ENCODE measurements around the gene SLC38A11. TPM values are rescaled to one million over a fixed set of nuclear protein-coding genes. Genes with fewer than 3 reads are reported as not detected.
"Not testable (repeated sequence)": the region's sequence is repeated elsewhere in the genome, so short reads cannot be mapped to it uniquely, and the experiment has no call there.

The SLC38A11 gene
- total RNA-seq, 1 donor from 2014 or later, result 2.6 TPM

DNA sequence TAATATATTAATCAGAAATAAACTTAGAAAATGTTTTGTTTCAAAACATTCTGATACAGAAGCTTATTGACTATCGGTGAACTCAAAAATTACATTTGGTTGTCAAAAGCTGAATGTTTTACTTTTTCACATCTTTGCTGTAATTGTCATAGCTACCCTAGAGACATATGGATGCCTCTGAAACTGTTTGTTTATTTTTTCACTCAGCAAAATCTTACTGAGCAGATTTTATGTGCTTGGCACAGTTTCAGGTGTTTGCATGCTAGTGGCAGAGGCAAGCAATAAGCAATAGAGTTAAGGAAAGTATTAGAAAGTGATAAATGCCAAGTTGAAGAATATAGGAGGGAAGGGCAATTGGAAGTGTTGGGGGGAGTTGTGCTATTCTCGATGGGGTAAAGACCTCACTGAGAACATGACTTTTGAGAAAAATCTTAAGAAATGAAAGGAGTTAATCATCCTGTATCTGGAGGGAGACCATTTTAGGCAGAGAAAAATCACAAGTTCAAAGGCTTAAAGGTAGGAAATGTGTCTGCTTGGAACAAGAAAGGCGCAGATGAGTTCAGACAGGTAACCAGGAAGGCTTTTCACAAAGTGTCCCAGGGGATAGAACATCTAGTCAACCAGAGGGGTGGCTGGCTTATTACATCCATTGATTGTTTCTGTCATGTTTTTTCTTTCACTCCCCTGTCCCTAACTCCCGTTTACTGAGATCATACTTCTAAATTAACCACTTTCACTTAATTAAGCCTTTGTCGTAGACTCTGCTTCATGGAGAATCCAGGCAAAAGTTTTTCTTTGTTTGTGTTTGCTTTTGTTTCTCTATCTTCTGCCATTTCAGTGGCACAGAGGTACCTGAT, 86.5 kb downstream of the SLC38A11 start:
- no peak overlapping the region for H3K9ac ChIP-seq (ENCODE audit: low read depth in 1 of 3, low read length in 3 of 3)
- no peak overlapping the region for H3K27ac ChIP-seq (ENCODE audit: low read depth, low read length)
- no peaks in the 10 kb centered on the region for H3K4me1 ChIP-seq (ENCODE audit: control insufficient read depth in 3 of 3, insufficient read depth in 3 of 3, low read length in 3 of 3)
- H3K4me3 ChIP-seq (ENCODE audit: low read length in 3 of 3), result no peak overlapping the region
- H3K36me3 ChIP-seq (ENCODE audit: control insufficient read depth in 3 of 3, insufficient read depth in 3 of 3, low read length in 3 of 3), result no peaks in the 10 kb centered on the region
- no peaks in the 10 kb centered on the region for H3K9me3 ChIP-seq (ENCODE audit: control insufficient read depth in 3 of 3, low read length in 3 of 3)
- H3K27me3 ChIP-seq (ENCODE audit: control insufficient read depth in 3 of 3, insufficient read depth in 3 of 3, low read length in 3 of 3), result no peaks in the 10 kb centered on the region

GRCh38 chr2:164867779-164868397, 87.4 kb downstream of the SLC38A11 start:
- Histone ChIP-seq H3K27ac (ENCODE audit: low read depth, low read length) (no peak overlapping the region), H3K9me3 (ENCODE audit: control insufficient read depth in 3 of 3, low read length in 3 of 3) (no peaks in the 10 kb centered on the region), H3K4me1 (ENCODE audit: control insufficient read depth in 3 of 3, insufficient read depth in 3 of 3, low read length in 3 of 3) (no peaks in the 10 kb centered on the region), H3K9ac (ENCODE audit: low read depth in 1 of 3, low read length in 3 of 3) (no peak overlapping the region), H3K4me3 (ENCODE audit: low read length in 3 of 3) (no peak overlapping the region), H3K36me3 (ENCODE audit: control insufficient read depth in 3 of 3, insufficient read depth in 3 of 3, low read length in 3 of 3) (no peaks in the 10 kb centered on the region), H3K27me3 (ENCODE audit: control insufficient read depth in 3 of 3, insufficient read depth in 3 of 3, low read length in 3 of 3) (no peaks in the 10 kb centered on the region)

- H3K9ac ChIP-seq (ENCODE audit: low read depth in 1 of 3, low read length in 3 of 3); H3K36me3 ChIP-seq (ENCODE audit: control insufficient read depth in 3 of 3, insufficient read depth in 3 of 3, low read length in 3 of 3); H3K4me1 ChIP-seq (ENCODE audit: control insufficient read depth in 3 of 3, insufficient read depth in 3 of 3, low read length in 3 of 3); H3K27me3 ChIP-seq (ENCODE audit: control insufficient read depth in 3 of 3, insufficient read depth in 3 of 3, low read length in 3 of 3); H3K27ac ChIP-seq (ENCODE audit: low read depth, low read length); H3K4me3 ChIP-seq (ENCODE audit: low read length in 3 of 3); H3K9me3 ChIP-seq (ENCODE audit: control insufficient read depth in 3 of 3, low read length in 3 of 3): not testable (repeated sequence)
These were observed 88.9 kb downstream of the SLC38A11 start for GRCh38 chr2:164866381-164866780.

- Histone ChIP-seq H3K9me3 (ENCODE audit: control insufficient read depth in 3 of 3, low read length in 3 of 3) (no peaks in the 10 kb centered on the region), H3K4me1 (ENCODE audit: control insufficient read depth in 3 of 3, insufficient read depth in 3 of 3, low read length in 3 of 3) (no peaks in the 10 kb centered on the region), H3K27ac (ENCODE audit: low read depth, low read length) (no peak overlapping the region), H3K9ac (ENCODE audit: low read depth in 1 of 3, low read length in 3 of 3) (no peak overlapping the region), H3K36me3 (ENCODE audit: control insufficient read depth in 3 of 3, insufficient read depth in 3 of 3, low read length in 3 of 3) (no peaks in the 10 kb centered on the region), H3K4me3 (ENCODE audit: low read length in 3 of 3) (no peak overlapping the region), H3K27me3 (ENCODE audit: control insufficient read depth in 3 of 3, insufficient read depth in 3 of 3, low read length in 3 of 3) (no peaks in the 10 kb centered on the region)
These were observed 94.7 kb downstream of the SLC38A11 start for GRCh38 chr2:164860694-164861042.

DNA sequence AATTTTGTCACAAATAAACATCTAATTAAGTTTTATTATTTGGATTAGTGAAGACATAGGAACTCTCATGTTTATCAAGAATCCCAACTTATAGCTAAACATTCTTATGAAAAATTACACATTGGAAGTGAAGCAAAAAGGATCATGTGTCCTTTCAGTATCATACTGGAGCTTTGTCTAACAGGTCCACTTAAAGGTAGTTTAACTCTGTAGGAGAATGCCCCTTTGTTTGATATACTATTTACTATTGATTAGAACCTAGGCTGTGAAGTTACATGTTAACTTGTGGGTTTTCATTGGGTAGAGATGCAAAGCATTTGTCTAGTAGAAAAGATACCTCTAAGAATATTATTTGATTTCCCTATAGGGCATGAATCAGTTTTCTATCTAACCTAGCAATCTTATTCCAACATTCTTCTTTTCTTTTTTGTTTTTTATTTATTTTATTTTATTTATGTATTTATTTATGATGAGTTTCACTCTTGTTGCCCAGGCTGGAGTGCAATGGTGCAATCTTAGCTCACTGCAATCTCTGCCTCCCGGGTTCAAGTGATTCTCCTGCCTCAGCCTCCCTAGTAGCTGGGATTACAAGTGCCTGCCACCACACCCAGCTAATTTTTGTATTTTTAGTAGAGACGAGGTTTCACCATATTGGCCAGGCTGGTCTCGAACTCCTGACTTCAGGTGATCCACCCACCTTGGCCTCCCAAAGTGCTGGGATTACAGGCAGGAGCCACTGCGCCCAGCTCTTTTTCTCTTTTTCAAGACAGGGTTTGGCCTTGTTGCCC, 95.2 kb downstream of the SLC38A11 start:
- not testable (repeated sequence) for H3K27ac ChIP-seq (ENCODE audit: low read depth, low read length)

GRCh38 chr2:164859251-164859818, 96.0 kb downstream of the SLC38A11 start:
- H3K36me3 ChIP-seq (ENCODE audit: control insufficient read depth in 3 of 3, insufficient read depth in 3 of 3, low read length in 3 of 3), result no peaks in the 10 kb centered on the region
- H3K9me3 ChIP-seq (ENCODE audit: control insufficient read depth in 3 of 3, low read length in 3 of 3), result no peaks in the 10 kb centered on the region
- no peak overlapping the region for H3K27ac ChIP-seq (ENCODE audit: low read depth, low read length)
- H3K4me3 ChIP-seq (ENCODE audit: low read length in 3 of 3), result no peak overlapping the region
- H3K9ac ChIP-seq (ENCODE audit: low read depth in 1 of 3, low read length in 3 of 3), result no peak overlapping the region
- H3K27me3 ChIP-seq (ENCODE audit: control insufficient read depth in 3 of 3, insufficient read depth in 3 of 3, low read length in 3 of 3), result no peaks in the 10 kb centered on the region
- H3K4me1 ChIP-seq (ENCODE audit: control insufficient read depth in 3 of 3, insufficient read depth in 3 of 3, low read length in 3 of 3), result no peaks in the 10 kb centered on the region

More for the DNA sequence above, 95.2 kb downstream of the SLC38A11 start:
- not testable (repeated sequence) for H3K4me1 ChIP-seq (ENCODE audit: control insufficient read depth in 3 of 3, insufficient read depth in 3 of 3, low read length in 3 of 3); H3K4me3 ChIP-seq (ENCODE audit: low read length in 3 of 3); H3K27me3 ChIP-seq (ENCODE audit: control insufficient read depth in 3 of 3, insufficient read depth in 3 of 3, low read length in 3 of 3); H3K9ac ChIP-seq (ENCODE audit: low read depth in 1 of 3, low read length in 3 of 3); H3K9me3 ChIP-seq (ENCODE audit: control insufficient read depth in 3 of 3, low read length in 3 of 3); H3K36me3 ChIP-seq (ENCODE audit: control insufficient read depth in 3 of 3, insufficient read depth in 3 of 3, low read length in 3 of 3)

GRCh38 chr2:164852086-164852485, 103.2 kb downstream of the SLC38A11 start:
- Histone ChIP-seq H3K9me3 (ENCODE audit: control insufficient read depth in 3 of 3, low read length in 3 of 3) (no peaks in the 10 kb centered on the region), H3K27me3 (ENCODE audit: control insufficient read depth in 3 of 3, insufficient read depth in 3 of 3, low read length in 3 of 3) (no peaks in the 10 kb centered on the region), H3K27ac (ENCODE audit: low read depth, low read length) (no peak overlapping the region), H3K36me3 (ENCODE audit: control insufficient read depth in 3 of 3, insufficient read depth in 3 of 3, low read length in 3 of 3) (no peaks in the 10 kb centered on the region), H3K9ac (ENCODE audit: low read depth in 1 of 3, low read length in 3 of 3) (no peak overlapping the region), H3K4me3 (ENCODE audit: low read length in 3 of 3) (no peak overlapping the region), H3K4me1 (ENCODE audit: control insufficient read depth in 3 of 3, insufficient read depth in 3 of 3, low read length in 3 of 3) (no peaks in the 10 kb centered on the region)

- no peaks in the 10 kb centered on the region for H3K27me3 ChIP-seq (ENCODE audit: control insufficient read depth in 3 of 3, insufficient read depth in 3 of 3, low read length in 3 of 3)
- H3K9ac ChIP-seq (ENCODE audit: low read depth in 1 of 3, low read length in 3 of 3), result no peak overlapping the region
- no peak overlapping the region for H3K4me3 ChIP-seq (ENCODE audit: low read length in 3 of 3)
- H3K9me3 ChIP-seq (ENCODE audit: control insufficient read depth in 3 of 3, low read length in 3 of 3), result no peaks in the 10 kb centered on the region
- H3K27ac ChIP-seq (ENCODE audit: low read depth, low read length), result no peak overlapping the region
- no peaks in the 10 kb centered on the region for H3K36me3 ChIP-seq (ENCODE audit: control insufficient read depth in 3 of 3, insufficient read depth in 3 of 3, low read length in 3 of 3)
- no peaks in the 10 kb centered on the region for H3K4me1 ChIP-seq (ENCODE audit: control insufficient read depth in 3 of 3, insufficient read depth in 3 of 3, low read length in 3 of 3)
These were observed 105.1 kb downstream of the SLC38A11 start for GRCh38 chr2:164850235-164850634.

DNA sequence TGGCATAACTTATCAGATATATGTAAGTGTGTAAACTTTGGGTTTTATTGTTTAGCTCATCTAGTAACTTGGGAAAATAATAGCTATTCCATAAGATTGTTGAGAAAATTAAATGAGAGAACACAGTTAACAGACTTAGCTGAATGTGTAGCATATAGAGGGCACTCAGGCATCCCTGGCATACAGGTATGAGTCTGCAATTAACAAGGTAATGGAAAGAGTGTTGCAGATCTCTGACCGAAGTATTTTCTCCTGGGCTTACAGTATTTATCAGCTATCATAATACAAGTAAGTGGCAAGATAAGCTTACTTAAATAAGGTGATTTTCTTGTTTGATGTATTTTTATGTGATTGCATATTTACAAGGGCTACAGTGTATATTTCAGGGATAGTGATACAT, 105.8 kb downstream of the SLC38A11 start:
- Histone ChIP-seq H3K9ac (ENCODE audit: low read depth in 1 of 3, low read length in 3 of 3) (no peak overlapping the region), H3K4me1 (ENCODE audit: control insufficient read depth in 3 of 3, insufficient read depth in 3 of 3, low read length in 3 of 3) (no peaks in the 10 kb centered on the region)

More for the DNA sequence above, 105.8 kb downstream of the SLC38A11 start:
- Histone ChIP-seq H3K4me3 (ENCODE audit: low read length in 3 of 3) (no peak overlapping the region), H3K36me3 (ENCODE audit: control insufficient read depth in 3 of 3, insufficient read depth in 3 of 3, low read length in 3 of 3) (no peaks in the 10 kb centered on the region), H3K9me3 (ENCODE audit: control insufficient read depth in 3 of 3, low read length in 3 of 3) (no peaks in the 10 kb centered on the region), H3K27me3 (ENCODE audit: control insufficient read depth in 3 of 3, insufficient read depth in 3 of 3, low read length in 3 of 3) (no peaks in the 10 kb centered on the region), H3K27ac (ENCODE audit: low read depth, low read length) (no peak overlapping the region)
